Eye (tissue), 1 donor: ENCODE data around the gene VPS4B.
"Not testable (repeated sequence)": the region's sequence is repeated elsewhere in the genome, so short reads cannot be mapped to it uniquely, and the experiment has no call there.

ENCODE experiments used
- DNase-seq: peaks from one replicate; pipeline ENCODE4 v3.0.0-alpha.2; 2015

The VPS4B gene

DNA sequence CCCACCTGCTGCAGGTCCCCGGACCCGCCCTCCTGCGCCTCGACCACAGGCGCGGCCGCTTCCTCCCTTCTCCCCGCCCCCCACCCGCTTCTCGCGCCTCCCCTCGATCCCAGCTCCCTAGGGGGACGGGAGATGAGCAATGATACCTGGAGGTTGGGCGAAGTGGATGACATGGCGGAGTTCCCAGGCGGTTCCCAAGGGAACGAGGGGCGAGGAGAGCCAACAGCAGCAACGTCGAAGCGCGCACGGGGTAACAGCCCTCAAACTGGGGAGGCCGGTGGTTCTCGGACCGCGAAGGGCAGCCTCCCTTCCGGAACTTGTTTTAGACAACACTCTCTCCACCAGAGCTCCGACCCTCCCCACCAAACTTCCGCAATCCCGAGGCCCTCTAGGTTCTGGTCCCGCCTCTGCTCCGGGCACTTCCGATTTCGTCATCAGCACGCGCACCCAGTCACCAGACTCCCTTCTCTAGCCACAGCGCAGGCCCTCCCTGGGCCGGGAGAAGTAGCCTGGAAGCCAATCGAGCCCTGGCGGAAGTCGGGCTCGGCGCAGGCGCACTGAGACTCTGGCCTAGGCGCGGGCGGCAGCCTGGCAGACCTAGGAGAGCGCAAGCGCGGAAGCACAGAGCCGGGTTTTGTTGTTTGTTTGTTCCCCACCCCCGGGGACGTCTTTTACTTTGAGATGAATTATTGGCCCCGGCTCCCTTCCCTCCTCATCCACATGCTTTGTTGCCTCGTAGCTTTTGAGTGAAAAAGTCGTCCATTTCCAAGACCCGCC lies at the start of gene VPS4B:
Gene VPS4B (minus strand): TSS at position 390 of the 777 bp plus-strand sequence. CDS start 217 bp downstream, at position 173.
- DNase-seq, result peak; percentile 100

DNA sequence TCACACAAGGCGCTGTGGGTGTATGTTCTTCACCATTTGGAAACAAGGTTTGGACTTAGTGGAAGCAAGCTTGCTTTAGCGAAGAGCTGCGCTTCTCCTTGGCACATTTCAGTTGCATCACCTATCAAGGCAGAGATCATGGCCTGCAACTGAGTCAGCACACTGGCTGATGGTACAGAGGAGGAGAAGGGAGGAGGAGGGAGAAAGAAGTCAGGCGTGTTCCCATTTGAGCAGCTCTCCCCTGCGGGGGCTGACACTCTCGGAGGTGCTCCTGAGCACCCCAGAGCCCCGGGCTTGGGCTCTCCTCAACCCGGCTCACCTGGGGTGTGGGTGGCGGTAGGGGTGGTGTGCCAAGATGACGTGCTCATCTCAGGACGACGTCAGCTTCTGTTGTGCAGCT lies 48.5 kb upstream of the VPS4B start:
- DNase-seq, result no peak

- no peak for DNase-seq
Observed at GRCh38 chr18:63468575-63468974, 46.3 kb upstream of the VPS4B start.

- DNase-seq, result no peak
Observed at GRCh38 chr18:63467699-63468098, 45.4 kb upstream of the VPS4B start.

GRCh38 chr18:63465059-63465458 lies 42.8 kb upstream of the VPS4B start:
- DNase-seq, result no peak

- no peak for DNase-seq
Observed at GRCh38 chr18:63464434-63464833, 42.2 kb upstream of the VPS4B start.

- no peak for DNase-seq
Observed at GRCh38 chr18:63460414-63460813, 38.1 kb upstream of the VPS4B start.

- DNase-seq, result no peak
Observed at GRCh38 chr18:63457977-63458376, 35.7 kb upstream of the VPS4B start.

DNA sequence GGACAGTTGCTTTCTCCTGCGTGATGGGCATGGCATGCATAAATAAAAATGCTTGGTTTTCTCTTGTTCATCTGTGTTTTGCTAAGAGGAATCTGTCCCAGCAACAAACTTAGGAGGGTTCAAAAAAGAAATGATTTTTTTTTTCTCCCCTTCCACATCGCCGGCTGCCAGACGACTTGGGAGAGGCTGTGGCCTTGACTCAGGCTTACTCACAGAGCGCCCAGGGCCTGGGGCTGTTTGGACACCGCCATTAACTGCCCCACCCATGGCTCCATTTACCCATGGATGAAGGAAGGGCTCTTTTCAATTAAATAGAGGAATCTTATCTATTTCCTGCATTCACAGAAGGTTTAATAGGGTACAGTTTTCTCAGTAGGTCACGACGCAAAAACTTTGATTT lies 32.2 kb upstream of the VPS4B start:
- DNase-seq, result no peak

DNA sequence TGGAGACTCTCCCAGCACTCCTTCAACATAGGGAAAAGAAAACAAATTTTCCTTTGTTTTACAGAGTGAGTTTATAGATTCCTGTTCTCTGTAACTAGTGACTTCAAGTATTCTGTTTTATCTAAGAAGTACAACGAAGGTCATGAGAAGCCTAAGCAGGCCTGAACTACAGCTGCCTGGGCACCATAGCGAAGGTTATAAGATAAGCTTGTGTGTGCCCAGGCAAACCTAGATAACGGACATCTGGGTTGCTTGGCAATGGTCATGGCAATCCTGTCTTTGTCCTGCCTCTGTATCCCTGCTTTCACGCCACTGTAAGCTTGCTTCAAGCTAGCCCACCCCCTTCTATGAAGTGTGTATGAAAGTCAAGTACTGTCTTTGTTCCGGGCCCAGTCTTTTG lies 30.5 kb upstream of the VPS4B start:
- DNase-seq, result not testable (repeated sequence)

DNA sequence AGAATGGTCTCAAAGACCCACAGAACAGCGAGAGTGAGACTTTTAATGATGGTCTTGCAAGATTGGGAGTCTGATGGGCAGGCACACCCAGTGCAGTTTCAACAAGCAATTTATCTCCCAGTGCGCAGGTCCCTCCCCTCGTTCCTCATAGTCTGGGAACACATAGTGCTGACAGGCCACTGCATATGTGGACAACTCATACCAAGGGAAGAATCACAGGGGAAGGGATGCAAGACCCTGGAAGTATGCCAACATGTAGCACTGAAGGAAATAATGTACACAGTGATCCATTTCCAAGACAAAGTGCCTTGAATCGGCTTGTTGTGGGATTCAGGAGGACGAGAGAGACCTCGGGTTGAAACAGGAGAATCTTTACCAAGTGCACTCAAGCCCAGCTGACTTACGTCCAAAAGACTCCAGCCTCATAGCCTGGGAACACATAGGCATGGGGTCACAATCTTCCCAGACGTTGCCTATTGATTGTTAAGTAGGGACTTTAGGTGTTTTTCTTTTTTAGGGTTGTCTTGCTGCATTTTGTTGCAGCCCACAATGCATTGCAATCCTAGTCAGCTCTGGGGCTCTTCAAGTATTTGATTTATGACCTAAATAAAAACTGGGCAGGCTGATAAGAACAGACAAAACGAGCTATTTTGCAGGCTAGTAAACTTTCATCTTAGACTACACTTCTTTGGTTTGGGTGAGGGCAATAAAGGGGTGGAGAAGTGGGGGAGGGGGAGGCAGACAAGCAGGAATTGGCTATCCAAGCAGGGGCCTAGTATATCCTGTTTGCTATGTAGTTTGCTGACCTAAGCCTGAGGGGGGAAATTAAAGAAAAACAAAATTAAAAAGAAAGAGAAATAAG lies 29.8 kb upstream of the VPS4B start:
- DNase-seq, result no peak

DNA sequence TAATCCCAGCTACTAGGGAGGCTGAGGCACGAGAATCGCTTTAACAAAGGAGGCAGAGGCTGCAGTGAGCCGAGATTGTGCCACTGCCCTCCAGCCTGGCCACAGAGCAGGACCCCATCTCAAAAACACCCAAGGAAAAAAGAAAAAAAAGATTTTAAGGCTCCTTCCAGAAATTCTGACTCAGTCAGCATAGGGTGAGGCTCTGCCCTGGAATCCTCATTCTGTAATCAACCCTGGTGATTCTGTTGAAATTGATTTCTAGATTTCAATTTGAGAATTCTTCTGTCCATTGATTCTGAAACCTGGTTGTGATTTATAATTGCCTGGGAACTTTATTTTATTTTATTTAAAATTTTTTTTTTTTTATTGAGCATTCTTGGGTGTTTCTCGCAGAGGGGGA lies 27.1 kb upstream of the VPS4B start:
- DNase-seq, result no peak

GRCh38 chr18:63447066-63447465 lies 24.8 kb upstream of the VPS4B start:
- DNase-seq, result no peak

- DNase-seq, result no peak
Observed at GRCh38 chr18:63446266-63446665, 24.0 kb upstream of the VPS4B start.

DNA sequence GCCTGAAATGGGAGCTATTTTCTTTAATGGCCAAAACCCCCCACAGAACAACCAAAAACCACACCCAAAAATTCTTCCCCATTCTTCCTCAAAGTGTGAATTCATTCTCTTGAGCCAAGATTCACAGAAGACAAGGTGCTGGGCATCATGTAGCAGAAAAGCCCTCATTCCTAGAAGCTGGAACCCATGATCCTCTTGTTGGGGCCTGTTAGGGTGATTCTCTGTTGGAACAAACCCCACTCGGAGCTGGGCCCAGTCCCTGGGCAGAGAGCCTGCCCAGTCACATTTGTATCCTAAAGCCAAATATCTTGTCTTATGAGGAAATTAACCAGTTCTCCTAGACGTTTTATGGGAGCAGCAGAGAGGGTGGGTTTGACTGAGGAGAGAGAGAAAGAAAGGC lies 22.8 kb upstream of the VPS4B start:
- DNase-seq, result no peak

DNA sequence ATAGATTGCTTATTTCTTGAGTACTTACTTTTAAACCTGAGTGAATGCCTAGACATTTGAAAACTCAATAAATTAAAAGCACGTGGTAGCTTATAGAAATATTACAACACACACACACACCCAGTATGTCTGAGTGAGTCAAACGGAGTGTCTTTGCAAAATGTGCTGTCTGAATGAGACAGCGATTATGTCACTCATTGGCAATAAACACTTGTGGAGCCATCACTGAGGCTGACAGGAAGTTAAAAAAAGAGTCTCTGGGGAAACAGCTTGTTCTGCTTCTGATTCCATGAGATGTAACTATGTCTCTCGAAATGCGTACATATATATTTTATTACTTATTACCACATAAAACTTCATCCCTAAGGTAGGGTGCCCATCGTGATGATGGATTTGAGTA lies 22.3 kb upstream of the VPS4B start:
- no peak for DNase-seq

DNA sequence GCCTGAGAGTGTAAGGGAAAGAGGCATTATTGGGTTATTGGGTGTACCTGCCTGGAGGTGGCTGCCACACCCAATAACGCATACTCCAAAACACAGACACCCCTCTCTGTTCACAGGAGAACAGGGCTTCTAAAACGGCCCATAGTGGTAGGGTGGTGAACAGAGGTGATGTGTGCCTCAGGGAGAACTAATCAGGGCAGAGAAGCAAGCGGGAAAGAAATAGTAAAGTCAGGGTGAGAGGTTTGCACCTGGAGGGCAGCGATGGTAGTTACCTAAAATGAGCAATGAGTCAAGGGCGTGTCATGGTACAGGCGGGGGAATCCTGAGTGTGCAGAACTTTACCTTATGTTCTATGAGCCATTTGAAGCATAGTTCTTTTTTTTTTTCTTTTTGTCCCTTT lies 21.6 kb upstream of the VPS4B start:
- DNase-seq, result no peak

DNA sequence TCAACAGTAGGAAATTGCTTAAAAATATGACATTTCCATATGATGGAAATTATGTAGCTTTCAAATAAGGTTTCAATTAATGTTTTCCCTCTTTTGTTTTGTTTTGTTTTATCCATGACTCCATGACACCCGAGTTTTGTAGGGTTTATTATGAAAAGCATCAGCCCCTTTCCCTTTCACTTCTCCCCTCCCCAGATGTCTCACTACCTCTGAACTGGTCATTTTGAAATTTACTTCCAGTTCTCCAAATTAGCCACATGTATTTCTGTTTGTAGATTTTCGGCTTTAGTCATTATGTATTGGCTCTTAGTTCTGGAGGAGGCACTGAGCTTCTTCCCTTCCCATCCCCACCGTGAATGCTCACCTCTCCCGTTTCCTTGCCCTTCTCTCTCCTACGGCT lies 18.6 kb upstream of the VPS4B start:
- no peak for DNase-seq

DNA sequence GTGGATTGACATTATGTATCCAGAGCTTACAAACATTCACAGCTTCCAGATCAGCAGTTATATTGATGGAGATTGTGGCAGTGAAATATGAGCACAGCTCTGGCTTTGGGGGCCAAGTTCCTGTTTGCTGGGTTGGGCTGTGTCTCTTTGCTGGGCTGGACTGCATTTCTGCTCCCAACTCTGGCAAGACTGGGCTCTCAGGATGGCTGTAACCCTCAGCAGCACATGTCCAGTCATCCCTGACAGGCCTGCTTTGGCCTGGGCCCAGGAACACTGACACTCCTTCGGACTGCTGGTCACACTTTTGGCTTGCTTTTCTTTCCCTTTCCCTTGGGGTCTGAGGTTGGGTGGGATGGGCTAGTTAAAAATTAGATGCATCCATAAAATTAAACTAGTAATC lies 17.9 kb upstream of the VPS4B start:
- no peak for DNase-seq

- peak; percentile 91 for DNase-seq
Observed at GRCh38 chr18:63439334-63439733, 17.1 kb upstream of the VPS4B start.

GRCh38 chr18:63438181-63438580 lies 15.9 kb upstream of the VPS4B start:
- DNase-seq, result no peak

DNA sequence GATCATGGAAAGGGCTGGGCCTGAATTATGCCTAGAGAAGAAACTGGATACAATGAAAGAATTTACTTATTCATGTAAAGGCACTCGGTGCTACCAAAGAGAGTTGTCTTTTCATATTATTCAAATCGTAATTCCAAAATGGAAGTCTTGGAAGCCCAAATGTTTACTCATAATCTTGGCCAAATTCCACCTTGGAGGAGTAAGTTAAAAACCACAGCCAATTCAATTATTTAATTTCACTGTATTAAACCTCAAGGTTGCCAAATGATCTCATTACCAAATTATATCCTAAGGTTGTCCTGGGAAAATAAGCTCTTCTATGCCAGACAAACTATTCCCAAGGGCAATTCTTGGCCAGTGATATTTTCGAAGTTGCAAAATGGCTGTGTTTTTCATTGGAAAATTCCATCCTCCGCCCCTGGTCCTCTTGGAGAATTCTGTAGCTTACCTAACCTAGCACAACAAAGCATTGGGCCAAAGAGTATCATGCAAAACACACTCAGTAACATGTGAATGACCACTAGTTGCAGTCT lies 11.1 kb upstream of the VPS4B start:
- peak; percentile 35 for DNase-seq

DNA sequence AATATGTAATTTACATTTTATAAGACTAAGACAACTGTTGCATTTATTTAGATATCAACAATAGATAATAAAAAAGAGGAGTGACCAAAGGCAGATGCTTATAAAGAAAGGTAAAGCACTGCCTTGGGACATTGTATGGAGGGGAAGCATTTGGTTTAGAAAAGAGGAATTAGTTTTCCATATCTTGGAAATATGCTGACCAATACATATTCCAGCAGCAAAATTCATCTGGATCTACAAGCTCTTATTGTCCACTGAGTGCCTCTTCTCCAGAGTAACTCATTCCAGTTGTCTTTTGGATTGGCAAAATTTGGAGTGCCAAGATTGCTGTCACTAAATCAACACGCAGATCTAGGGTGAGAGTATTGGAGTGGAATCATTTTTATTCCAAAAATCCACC lies 8.9 kb upstream of the VPS4B start:
- no peak for DNase-seq

DNA sequence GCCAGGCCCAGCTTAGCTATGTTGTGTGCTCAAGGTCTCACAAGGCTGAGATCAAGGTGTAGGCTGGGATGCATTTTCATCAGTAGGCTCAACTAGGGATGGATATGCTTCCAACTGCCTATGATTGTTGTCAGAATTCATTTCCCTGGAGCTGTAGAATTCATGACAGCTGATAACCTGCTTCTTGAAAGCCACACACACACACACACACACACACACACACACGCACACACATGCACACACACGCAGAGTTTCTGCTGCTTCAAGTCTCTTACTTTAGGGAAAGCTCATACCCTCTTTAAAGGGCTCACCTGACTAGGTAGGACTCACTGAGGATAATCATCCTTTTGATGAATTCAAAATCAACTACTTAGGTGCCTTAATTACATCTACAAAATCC lies 8.2 kb upstream of the VPS4B start:
- DNase-seq, result no peak
